ENCODE measurements around the gene EPB41L1. TPM values are rescaled to one million over a fixed set of nuclear protein-coding genes. Genes with fewer than 3 reads are reported as not detected.

Gene EPB41L1
- total and polyA plus RNA-seq, 4 donors = 13.5 to 61.9 (median 32.8) TPM

DNA sequence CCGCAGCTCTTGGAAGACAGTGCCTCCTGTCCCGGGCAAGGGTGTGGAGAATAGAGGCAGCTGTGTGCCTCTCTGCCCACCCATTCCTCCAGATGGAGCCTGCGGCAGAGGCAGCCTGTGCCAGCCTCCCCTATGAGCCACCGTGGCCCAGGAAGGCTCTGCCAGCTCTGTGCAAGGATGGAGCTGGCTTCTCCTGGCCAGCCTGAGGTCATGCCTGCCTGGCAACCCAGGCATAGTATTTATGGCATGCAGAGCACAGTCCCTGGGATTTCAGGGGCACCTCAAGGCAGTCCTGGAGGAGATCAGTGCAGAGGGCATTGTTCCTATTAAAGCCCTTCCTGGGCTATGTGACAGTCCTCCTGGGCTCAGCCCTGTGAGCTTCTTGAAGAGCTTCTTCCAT, 1.5 kb downstream of the EPB41L1 start:
- H3K36me3 ChIP-seq (ENCODE audit: control insufficient read depth in 4 of 4, insufficient read depth in 4 of 4, low read length in 4 of 4) = no peaks in the 10 kb centered on the region
- H3K4me1 ChIP-seq (ENCODE audit: control insufficient read depth in 5 of 5, insufficient read depth in 5 of 5, low read length in 5 of 5) = peaks cover 0 to 18% (median 4%) of the 10 kb centered on the region in 5 donors
- ATAC-seq (ENCODE audit: insufficient read depth, low FRiP score) (no peak), DNase-seq (no peak)
- no peak overlapping the region for H3K4me3 ChIP-seq
- TF ChIP-seq, protein P1, sequence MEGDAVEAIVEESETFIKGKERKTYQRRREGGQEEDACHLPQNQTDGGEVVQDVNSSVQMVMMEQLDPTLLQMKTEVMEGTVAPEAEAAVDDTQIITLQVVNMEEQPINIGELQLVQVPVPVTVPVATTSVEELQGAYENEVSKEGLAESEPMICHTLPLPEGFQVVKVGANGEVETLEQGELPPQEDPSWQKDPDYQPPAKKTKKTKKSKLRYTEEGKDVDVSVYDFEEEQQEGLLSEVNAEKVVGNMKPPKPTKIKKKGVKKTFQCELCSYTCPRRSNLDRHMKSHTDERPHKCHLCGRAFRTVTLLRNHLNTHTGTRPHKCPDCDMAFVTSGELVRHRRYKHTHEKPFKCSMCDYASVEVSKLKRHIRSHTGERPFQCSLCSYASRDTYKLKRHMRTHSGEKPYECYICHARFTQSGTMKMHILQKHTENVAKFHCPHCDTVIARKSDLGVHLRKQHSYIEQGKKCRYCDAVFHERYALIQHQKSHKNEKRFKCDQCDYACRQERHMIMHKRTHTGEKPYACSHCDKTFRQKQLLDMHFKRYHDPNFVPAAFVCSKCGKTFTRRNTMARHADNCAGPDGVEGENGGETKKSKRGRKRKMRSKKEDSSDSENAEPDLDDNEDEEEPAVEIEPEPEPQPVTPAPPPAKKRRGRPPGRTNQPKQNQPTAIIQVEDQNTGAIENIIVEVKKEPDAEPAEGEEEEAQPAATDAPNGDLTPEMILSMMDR (IDR thresholded peaks at IDR 0.05; ENCODE audit: control extremely low read depth, extremely low read depth) = no peak
- no peaks in the 10 kb centered on the region for H3K9me3 ChIP-seq (ENCODE audit: control insufficient read depth in 4 of 4, insufficient read depth in 3 of 4, low read length in 3 of 4)
- WGBS, 2 donors = 89 to 93% methylated on average over 4 of the region's 4 CpGs
- H3K27ac ChIP-seq (ENCODE audit: low read depth in 1 of 2, low read length in 1 of 2) = no peak overlapping the region
- no peaks in the 10 kb centered on the region for H3K27me3 ChIP-seq (ENCODE audit: control insufficient read depth in 3 of 3, insufficient read depth in 3 of 3, low read length in 2 of 3)
- H3K9ac ChIP-seq (ENCODE audit: insufficient read depth in 1 of 2, low read length in 2 of 2) = no peak overlapping the region

DNA sequence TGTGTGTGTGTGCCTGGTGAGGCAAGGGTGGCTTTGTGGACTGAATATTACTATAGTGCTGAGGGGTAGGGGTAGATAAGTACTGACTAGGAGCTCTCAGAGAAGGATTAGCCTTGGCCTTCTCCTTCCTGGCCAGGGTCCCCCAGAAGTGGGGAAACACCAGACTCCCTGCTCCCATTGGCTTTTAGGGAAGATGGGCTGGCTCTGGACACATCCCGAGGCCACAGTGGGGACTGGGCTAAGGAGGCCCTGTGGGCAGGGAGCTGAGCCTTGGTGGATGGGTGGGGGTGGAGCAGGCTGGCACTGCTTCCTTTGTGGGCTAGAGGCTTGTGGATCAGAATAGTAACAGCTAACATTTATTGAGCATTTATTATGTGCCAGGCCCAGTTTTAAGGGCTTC, 3.1 kb downstream of the EPB41L1 start:
- no peak overlapping the region for H3K27ac ChIP-seq (ENCODE audit: low read depth in 1 of 2, low read length in 1 of 2)
- DNase-seq = no peak
- WGBS, 2 donors = 88 to 92% methylated on average over 1 of the region's 1 CpG

DNA sequence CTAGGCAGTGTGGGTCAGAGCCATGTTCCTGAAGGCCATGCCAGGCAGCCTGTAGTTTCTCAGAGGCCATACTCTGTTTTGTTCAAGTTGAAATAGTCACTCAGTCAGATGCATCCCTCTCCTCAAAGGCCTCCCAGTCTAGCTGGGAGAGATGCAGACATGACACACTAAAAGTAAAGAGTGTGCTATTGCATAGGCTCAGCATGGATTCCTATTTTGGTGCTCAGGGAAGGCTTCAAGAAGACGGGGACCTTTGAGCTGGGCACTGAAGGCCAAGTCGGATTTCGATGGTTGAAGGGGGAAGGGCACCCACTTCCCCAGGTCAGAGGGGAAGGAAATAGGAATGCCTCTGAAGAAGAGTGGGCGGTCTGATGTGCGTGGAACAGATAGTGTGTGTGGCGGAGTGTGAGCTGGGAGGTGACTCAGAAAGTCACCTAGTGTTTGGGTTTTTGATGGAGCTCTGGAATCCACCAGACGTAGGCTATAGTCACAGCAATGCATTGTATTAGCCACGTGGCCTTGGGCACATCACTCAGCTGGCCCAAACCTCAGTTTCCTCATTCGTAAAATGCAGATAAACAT, 3.7 kb downstream of the EPB41L1 start:
- no peak for DNase-seq
- Histone ChIP-seq H3K9ac (ENCODE audit: insufficient read depth in 1 of 2, low read length in 2 of 2) (no peak overlapping the region), H3K4me1 (ENCODE audit: control insufficient read depth in 5 of 5, insufficient read depth in 5 of 5, low read length in 5 of 5) (peaks cover 0 to 11% (median 4%) of the 10 kb centered on the region in 5 donors), H3K36me3 (ENCODE audit: control insufficient read depth in 4 of 4, insufficient read depth in 4 of 4, low read length in 4 of 4) (no peaks in the 10 kb centered on the region), H3K4me3 (no peak overlapping the region), H3K27me3 (ENCODE audit: control insufficient read depth in 3 of 3, insufficient read depth in 3 of 3, low read length in 2 of 3) (no peaks in the 10 kb centered on the region), H3K9me3 (ENCODE audit: control insufficient read depth in 4 of 4, insufficient read depth in 3 of 4, low read length in 3 of 4) (no peaks in the 10 kb centered on the region), H3K27ac (ENCODE audit: low read depth in 1 of 2, low read length in 1 of 2) (no peak overlapping the region)
- no peak for ATAC-seq (ENCODE audit: insufficient read depth, low FRiP score)
- 71 to 78% methylated on average over 9 of the region's 9 CpGs for WGBS, 2 donors
- TF ChIP-seq, protein P1 (IDR thresholded peaks at IDR 0.05; ENCODE audit: control extremely low read depth, extremely low read depth) = no peak

More for the DNA sequence above, 3.1 kb downstream of the EPB41L1 start:
- Histone ChIP-seq H3K4me1 (ENCODE audit: control insufficient read depth in 5 of 5, insufficient read depth in 5 of 5, low read length in 5 of 5) (peaks cover 0 to 13% (median 4%) of the 10 kb centered on the region in 5 donors), H3K36me3 (ENCODE audit: control insufficient read depth in 4 of 4, insufficient read depth in 4 of 4, low read length in 4 of 4) (no peaks in the 10 kb centered on the region), H3K27me3 (ENCODE audit: control insufficient read depth in 3 of 3, insufficient read depth in 3 of 3, low read length in 2 of 3) (no peaks in the 10 kb centered on the region), H3K4me3 (no peak overlapping the region), H3K9me3 (ENCODE audit: control insufficient read depth in 4 of 4, insufficient read depth in 3 of 4, low read length in 3 of 4) (no peaks in the 10 kb centered on the region), H3K9ac (ENCODE audit: insufficient read depth in 1 of 2, low read length in 2 of 2) (no peak overlapping the region)
- ATAC-seq (ENCODE audit: insufficient read depth, low FRiP score) = no peak
- TF ChIP-seq, protein P1 (IDR thresholded peaks at IDR 0.05; ENCODE audit: control extremely low read depth, extremely low read depth) = no peak

DNA sequence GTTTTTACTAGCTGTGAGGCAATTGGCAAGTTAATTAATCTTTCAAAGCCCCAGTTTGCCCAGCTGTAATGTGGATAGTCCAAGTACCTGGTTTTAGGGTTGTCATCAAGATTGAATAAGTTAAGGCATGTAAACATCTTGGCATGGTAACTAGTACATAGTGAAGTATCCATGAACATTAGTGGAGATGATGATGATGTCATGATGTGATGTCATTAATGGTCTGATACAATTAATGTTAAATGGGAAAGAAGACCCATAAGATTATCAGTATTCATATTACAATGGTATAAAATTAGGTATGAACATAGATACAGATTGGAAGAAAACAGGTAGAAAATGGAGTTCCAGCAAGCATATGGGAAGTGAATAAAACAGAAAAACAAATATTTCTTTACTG, 5.3 kb downstream of the EPB41L1 start:
- no peaks in the 10 kb centered on the region for H3K9me3 ChIP-seq (ENCODE audit: control insufficient read depth in 4 of 4, insufficient read depth in 3 of 4, low read length in 3 of 4)
- no peak overlapping the region for H3K9ac ChIP-seq (ENCODE audit: insufficient read depth in 1 of 2, low read length in 2 of 2)
- H3K36me3 ChIP-seq (ENCODE audit: control insufficient read depth in 4 of 4, insufficient read depth in 4 of 4, low read length in 4 of 4) = no peaks in the 10 kb centered on the region
- H3K27me3 ChIP-seq (ENCODE audit: control insufficient read depth in 3 of 3, insufficient read depth in 3 of 3, low read length in 2 of 3) = no peaks in the 10 kb centered on the region
- TF ChIP-seq, protein P1 (IDR thresholded peaks at IDR 0.05; ENCODE audit: control extremely low read depth, extremely low read depth) = no peak
- DNase-seq (no peak), ATAC-seq (ENCODE audit: insufficient read depth, low FRiP score) (no peak)
- no peak overlapping the region for H3K27ac ChIP-seq (ENCODE audit: low read depth in 1 of 2, low read length in 1 of 2)
- H3K4me3 ChIP-seq = no peak overlapping the region
- H3K4me1 ChIP-seq (ENCODE audit: control insufficient read depth in 5 of 5, insufficient read depth in 5 of 5, low read length in 5 of 5) = peaks cover 0 to 6% (median 0%) of the 10 kb centered on the region in 5 donors

All from lung (tissue), 12 donors.